HG03039 (cell line): Measurements from ENCODE around the gene SNRNP200.
"Not testable (repeated sequence)": the region's sequence is repeated elsewhere in the genome, so short reads cannot be mapped to it uniquely, and the experiment has no call there.

Experiments
- ATAC-seq: cut with Tn5 transposase; IDR thresholded peaks from one replicate; pipeline ENCODE4 v1.9.1; 2021; ENCODE audit warnings: mild to moderate bottlenecking, moderate library complexity; ENCODE audit not compliant: unreplicated experiment

The SNRNP200 gene

DNA sequence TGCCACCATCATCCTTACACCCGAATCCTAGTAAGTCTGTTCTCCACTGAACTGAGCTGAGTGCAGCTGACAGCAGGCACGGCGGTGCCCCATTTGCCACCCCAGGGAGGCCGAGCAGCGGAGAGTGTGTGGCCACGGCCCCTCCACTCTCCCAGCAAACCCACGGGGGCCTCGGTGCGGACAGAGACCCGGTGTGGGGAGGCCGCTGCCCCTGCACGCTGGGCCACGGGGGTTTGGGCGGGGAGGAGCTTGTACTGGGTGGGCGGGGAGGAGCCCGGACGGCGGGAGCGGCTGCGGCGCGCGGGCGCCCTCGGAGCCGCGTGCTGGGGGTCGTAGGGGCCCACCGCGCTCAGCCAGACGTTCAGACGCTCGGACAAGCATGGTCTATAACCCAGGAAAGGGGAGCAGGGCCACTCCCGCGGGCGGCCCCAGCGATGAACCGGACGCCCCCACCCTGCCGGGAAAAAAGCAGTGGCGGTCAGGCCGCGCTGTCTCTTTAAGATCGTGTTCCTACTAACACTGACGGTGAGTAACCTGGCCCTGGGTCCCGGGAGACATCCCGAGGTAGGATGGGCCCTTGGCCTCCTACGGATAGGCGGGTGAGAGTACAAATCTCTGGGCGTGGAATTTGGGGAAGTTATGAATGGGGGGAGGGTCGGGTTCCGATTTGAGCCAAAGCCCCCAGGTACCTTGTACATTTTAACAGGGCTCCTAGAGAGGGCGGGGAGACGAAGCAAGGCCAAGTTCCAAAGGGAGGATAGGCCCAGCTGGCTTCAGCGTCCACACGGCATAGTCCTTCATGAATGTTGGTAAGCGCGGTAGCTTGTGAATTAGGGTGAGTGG, 19.9 kb upstream of the SNRNP200 start, which contains the start of gene ITPRIPL1:
ITPRIPL1 (plus strand) TSS at position 277 of the 843 bp plus-strand sequence; CDS start at position 800, 523 bp downstream.
- ATAC-seq = no peak

DNA sequence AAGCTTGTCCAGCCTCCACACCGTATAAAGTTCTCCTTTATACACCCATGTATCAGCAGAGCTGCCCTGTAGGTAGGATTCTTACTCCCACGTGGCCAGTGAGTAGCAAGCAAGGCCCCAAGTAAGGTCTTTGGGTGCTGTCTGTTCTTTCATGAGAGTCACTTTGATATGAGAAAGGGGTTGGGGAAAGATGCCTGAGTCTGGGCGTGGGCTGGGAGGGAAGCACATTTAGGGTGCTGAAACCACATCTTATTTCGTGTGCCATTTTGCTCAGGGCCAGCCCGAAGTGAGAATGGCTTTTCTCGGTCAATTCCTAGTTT, 19.3 kb upstream of the SNRNP200 start:
- ATAC-seq = no peak

DNA sequence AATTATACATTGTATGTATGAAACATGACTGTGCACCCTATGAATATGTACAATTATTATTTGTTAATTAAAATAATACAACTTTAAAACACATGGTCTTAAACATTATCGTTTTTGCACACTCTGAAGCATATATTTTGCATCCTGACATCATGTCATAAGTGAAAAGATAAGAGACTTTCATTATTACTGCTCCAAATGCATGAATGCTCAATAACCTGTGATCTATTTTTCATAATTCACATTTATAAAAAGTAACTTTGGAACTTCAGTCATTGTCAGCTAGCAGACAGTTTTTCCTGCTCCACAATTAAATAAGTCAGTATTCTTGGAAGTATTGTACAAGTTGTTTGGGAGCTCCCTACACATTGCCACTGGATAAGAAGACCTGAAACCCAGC, 18.5 kb upstream of the SNRNP200 start:
- no peak for ATAC-seq

DNA sequence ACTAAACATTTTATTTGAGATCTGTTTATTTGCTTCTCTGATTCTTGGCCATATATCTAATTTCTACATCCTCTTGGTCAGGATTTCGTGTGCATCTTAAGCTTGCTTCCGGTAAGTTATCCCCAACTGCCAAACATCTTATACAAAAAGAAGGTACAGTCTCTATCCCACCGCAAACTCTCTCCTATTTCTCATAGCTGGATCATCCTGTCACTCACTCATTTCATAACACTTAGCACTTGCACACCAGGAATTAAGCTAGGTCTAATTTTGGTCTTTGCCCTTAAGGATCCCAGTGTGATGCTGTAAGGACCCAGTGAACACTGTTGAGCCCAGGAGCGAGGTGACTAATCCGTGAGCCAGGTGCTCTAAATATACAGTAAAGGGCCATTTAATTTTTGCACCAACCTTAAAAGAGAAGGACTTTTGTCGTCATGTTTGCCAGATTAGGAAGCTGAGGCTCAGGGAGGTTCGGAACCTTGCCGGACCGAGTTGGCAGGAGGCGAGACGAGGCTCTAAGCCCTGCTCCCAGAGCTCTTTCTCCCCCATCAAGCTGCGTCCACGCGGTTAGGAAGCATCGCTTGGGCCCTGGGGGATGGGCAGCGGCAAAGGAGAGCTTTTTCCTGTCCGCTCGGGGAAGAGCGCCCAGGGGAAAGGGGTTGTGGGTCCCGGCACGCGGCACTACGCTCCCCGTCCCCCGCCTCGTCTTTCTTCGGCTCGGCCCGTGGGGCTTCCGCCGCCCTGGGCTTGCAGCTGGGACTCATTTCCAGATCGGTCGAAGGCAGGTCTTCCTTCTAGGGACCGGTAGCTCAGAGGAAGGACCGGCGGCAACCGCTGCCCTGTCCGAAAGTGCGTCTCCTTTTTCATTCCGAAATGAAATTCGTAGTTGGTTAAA, 15.6 kb upstream of the SNRNP200 start:
- no peak for ATAC-seq

DNA sequence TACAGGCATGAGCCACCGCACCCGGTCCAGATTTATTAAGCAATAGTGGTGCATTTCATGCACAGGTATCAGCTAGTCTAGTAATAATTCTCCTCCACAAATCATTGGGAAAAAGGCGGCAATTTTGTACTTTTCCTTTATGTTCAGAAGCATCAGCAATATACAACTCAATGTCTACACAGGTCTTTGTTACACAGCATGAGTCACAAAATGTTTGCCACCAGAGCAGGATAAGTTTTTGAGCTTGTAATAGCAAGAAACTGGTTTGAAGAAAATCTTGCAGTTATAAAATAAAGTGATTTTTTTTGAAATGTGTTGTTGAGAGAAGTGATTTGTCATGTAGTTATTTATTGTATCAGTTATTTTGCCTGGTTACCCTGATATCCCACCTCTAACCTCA, 15.0 kb upstream of the SNRNP200 start:
- ATAC-seq = no peak

DNA sequence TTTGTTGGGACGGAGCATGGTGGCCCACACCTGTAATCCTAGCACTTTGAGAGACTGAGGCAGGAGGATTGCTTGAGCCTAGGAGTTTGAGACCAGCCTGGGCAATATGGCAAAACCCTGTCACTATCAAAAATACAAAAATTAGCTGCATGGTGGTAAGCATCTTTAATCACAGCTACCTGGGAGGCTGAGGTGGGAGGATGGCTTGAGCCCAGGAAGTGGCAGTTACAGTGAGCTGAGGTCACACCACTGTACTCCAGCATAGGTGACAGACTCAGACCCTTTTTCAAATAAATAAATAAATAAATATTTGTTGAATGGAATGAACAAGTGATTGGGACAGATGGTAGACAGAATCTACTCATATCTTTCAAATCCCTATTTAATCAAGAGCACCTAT, 14.1 kb upstream of the SNRNP200 start:
- ATAC-seq = no peak

DNA sequence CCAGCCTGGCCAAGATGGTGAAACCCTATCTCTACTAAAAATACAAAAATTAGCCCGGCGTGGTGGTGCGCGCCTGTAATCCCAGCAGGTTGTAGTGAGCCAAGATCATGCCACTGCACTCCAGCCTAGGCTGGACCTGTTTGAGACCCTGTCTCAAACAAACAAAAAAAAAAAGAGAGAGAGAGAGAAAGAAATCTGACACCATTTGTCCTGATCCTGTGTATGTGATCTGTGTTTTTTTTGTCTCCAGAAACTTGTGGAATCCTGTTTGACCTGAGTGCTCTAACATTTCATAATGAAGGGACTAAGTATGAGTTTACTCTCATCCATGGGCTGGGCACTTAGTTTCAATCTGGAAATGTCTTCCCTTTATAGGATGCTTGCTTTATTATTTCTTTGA, 13.4 kb upstream of the SNRNP200 start:
- ATAC-seq = no peak

DNA sequence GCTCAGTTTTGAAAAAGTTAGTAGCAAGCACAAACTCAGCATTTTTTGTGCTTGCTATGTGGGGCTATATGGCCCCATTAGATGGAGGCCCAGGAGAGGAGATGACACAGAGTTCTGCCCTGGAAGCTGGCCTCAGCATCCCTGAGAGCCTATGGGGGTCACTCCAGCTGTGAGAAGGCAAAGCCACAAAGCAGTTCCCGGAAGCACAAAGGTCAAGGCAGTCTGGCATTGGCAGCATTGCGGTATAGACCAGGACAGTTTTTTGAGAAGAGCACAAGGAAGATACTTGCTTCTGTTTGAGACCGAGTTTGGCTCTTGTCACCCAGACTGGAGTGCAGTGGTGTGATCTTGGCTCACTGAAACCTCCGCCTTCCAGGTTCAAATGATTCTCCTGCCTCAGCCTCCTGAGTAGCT, 12.2 kb upstream of the SNRNP200 start:
- ATAC-seq = no peak

DNA sequence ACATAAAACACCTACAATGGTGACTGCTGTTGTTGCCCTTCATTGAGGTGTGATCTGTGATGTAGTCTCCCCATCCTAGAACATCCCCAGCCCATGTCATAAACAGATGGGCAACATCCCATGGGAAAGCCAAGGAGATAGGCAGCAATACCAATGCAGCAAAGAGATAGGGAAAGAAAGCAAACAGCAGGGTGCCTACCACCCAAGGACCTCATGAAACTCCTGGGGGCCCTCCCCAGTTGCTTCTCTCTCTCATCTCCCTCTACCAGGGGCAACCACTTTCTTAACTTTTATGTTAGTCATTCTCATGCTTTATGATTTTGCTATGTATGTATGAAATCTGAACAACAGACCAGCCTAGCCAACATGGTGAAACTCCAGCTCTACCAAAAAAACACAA, 11.7 kb upstream of the SNRNP200 start:
- no peak for ATAC-seq

DNA sequence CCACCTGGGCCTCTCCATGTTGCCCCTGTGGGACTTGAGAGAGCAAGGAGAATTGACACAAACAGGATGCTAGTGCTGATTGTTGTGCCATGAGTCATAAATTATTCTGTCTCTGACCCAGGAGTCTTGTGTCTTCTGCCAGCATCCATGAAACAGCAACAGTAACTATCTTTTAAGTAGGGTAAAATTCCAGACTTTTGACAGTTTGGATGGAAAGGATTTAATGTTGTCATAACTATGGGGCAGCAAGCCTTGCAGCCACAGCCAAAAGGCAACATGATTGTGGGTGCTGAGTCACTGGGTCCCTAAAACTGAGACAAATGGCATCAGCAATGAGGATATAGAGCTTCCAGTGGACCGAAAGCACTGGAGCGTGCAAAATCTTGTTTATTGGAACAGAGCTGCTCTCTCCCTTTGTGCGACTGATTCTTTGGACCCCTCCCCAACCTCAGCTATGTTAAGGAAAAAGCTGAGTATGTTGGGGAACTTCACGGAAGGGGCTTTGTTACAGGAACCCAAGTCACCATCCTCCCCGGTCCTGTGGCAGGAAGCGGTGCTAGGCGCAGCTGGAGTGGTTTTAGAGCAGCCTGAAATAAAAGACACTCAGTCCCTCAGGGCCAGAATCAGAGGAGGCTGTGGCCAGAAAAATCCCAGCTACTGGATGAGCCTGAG, 10.2 kb upstream of the SNRNP200 start:
- no peak for ATAC-seq

DNA sequence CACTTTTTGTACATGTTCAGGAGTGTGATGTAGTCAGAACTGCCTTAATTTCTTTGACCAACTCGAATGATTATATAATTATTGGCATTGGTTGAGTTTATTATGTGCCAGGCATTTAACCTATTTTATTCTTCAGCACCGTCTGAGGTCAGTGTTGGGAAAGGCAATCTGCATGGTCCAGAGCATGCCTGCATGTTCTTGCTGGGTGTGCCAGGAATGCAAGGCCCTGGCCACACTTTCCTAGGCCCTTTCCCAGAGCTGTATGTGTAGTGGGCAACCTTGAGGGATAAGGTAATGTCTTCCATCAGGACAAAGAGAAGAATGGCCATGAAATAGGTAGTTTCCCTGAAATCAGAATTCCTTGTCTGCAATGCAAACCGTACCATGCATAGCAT, 9.7 kb upstream of the SNRNP200 start:
- ATAC-seq = no peak

DNA sequence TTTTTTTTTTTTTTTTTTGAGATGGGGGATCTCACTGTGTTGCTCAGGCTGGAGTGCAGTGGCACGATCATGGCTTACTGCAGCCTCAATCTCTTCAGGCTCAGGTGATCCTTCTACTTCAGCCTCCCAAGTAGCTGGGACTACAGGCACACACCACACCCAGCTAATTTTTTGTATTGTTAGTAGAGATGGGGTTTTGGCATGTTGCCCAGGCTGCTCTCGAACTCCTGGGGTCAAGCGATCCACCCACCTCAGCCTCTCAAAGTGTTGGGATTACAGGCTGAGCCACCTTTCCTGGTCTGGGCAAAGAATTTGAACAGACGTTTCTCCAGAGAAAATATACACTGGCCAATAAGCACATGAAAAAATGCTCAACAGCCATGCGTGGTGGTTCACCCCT, 2.9 kb upstream of the SNRNP200 start:
- no peak for ATAC-seq

DNA sequence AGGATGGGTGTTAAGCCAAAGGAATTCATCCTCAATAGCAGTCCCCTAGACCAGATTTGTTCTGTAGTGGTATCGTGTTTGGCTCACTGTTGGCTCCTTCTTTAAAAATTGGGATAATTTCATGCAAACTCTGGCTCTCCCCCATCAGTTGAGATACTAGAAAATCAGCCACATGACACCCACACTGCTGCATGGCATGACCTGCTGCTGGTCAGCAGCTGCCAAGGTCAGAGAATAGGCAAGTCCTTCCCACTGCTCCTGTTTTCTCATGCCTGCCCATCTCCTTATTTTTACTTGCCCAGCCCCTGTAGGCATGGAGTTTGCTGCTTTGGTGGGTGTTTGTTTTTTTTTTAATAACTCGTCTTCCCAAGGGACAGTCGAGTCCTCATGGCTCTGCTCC, 1.0 kb upstream of the SNRNP200 start:
- ATAC-seq = no peak

DNA sequence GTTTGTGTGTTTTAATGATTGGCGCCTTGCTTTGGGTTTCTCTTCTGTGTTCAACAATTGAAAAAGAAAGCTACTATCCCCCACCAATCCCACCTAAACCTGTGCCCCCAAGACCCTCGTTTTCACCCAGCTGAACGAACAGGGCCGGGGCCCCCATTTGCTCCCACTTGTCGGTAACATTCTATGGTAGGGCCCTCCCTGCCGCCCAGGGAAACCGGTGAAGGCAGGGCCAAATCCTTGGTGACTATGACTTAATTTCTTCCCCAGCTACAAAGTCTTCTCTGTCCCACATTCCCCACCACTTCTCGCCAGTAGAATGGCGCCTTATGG, 598 bp upstream of the SNRNP200 start:
- no peak for ATAC-seq

DNA sequence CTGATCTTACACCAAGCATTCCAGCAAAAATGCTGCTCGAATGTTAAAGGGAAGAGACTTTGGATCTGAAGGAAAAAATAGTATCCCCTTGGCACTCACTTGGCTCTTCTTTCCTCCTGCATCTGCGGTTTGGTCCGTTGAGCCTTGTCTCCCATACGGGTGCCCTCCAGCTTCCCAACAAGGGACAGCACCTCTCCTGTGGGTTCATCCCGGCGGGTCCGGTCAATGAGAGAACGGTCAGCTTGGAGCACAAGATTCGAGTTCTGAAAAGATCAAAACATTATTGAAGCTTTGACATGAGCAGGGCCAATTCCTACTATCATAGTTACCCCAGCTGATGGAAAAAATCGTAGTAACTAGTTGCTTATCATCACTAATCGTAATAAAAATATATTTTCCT, 740 bp downstream of the SNRNP200 start:
- ATAC-seq = no peak

DNA sequence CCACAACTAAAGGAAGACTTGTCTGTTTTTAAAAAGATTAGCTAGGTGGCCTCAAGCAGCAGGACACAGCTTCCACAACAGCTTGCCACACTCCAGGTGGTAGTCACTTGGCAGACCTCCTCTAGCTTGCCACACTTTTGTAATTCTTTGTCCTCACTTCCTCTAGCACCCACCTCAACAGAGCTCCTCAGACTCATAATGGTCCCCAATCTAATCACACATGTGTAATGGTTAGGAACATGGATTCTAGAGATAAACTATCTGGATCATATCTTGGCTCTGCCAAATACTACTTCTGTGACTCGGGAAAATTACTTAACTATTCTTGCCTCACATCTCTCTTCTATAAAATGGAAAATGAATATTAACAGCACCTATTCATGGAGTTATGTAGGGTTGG, 3.5 kb downstream of the SNRNP200 start:
- ATAC-seq = no peak

DNA sequence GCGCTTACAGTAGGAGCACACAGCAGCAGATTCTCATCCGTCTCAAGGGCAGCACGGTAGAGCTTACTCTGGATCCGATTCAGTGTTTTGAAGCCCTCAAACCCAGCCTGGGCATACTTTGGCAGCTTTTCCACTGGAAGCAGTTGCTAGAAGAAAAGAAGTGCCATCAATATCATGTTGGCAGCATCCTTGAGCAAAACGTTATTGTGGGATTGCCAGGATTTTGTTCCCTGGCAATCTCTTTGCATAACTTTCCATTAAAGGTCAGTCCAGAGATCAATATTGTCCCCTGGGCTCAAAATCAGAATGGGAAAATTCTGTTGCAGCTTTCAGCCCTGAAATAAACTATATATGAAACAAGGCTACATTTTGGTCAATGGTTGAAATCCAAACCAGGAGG, 8.4 kb downstream of the SNRNP200 start:
- no peak for ATAC-seq

DNA sequence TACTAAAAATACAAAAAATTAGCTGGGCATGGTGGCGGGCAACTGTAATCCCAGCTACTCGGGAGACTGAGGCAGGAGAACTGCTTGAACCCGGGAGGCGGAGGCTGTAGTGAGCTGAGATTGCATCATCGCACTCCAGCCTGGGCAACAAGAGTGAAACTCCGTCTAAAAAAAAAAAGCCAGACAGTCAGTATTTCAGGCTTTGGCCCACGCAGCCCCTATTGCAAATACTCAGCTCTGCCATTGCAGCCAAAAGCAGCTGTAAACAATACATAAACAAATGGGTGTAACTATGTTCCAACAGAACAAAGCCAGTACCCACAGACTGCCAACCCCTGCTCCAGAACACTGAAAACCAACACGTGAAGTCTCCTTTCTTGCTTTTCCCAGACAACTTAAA, 11.1 kb downstream of the SNRNP200 start:
- ATAC-seq = not testable (repeated sequence)

DNA sequence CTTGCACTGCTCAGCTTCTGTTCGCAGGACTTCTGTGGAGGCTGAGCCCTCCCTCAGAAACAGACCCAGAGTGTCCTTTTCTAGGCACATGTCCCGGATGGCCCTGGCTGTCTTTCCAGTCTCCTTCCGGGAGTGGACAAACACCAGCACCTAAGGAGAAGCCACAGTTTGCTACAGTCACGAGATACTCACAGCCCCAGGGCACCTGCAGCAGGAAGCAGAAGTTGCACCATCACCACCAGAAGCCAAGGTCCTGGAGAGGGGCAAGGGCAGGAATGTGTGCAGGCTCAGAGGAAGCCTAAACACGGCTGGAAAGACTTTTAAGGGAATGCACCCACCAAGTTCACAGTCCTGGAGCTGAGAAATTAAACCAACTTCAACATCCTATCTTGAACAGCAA, 13.6 kb downstream of the SNRNP200 start:
- ATAC-seq = no peak

DNA sequence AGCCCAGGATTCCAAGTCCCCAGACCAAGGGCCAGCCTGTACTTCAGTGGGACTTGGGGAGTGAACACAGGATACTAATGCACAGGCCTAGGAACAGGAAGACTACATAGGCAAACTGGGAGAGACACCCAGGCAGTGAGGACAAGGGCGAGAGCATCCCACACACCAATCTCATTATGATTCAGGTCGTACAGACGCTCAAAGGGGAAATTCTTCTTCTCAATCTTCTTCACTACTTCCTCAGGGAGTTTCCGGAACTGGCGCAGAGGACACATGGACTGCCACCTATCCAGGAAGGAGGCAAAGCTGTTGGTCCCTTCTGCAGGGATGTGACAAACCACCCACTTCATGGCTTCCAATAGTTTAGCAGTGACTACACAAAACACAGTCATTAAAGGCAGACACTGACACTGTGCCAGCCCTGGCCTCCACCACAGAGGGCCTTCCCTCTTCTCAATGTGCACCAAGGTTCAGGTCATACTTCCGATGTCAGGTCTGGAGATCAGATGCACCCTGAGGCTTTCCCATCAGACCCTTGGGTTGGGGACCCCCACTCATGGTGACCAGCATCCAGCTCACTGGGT, 18.0 kb downstream of the SNRNP200 start:
- ATAC-seq = no peak

DNA sequence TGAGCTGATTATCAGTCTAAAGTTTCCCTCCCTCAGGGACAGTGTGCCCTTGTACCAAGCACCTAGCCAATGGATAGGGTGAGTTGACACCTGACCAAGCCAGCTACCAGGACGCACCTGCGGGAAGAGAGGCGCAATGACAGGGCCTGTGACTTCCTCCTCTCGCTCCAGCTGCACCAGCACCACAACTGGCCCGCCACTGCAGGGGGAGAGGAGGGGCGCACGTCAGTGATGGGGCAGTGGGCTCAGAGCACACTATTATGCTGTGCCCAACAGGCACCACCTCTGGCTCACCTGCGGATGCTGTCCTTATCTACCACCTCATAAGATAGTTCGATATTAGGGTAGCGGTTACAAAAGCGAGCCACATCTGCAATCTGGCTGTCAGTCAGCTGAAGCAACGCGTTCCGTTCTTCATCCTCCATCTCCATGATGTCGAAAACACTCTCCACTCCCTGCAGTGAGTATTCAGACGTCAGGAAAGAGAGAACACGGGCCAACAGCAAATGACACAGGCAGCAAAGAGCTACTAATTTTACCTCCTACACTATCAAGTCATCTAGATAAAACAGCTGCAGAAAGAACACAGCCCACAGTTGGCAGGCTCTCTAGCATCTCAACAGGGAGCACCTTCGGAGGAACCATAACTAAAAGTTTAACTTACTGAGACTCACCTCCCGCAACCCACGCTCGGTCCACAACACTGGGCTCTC, 28.4 kb downstream of the SNRNP200 start:
- ATAC-seq = no peak
